SU-DHL-6 (cell line): Measurements from ENCODE around the gene SCYGR1.
A peak's percentile ranks its signal among the peaks of the same experiment; 100 is the strongest.

ENCODE experiments used
- CTCF ChIP-seq: fragments of 200-600 bp; sonication (generic); IDR thresholded peaks from one replicate; pipeline ENCODE4 v1.5.1; 2017; ENCODE audit warnings: antibody characterized with exemption, mild to moderate bottlenecking, low read length, moderate library complexity; ENCODE audit not compliant: insufficient read depth, poor library complexity, severe bottlenecking
- EZH2phosphoT487 ChIP-seq: fragments of 200-600 bp; sonication (generic), shearing (Covaris generic); conservative IDR thresholded peaks from 2 replicates; pipeline ENCODE4 v1.6.1; 2018; ENCODE audit warnings: mild to moderate bottlenecking, antibody characterized with exemption, low read length, moderate library complexity, mixed read lengths

- TF ChIP-seq CTCF, result peak; percentile 27
- no peak for TF ChIP-seq EZH2phosphoT487
Measured at GRCh38 chr2:227406177-227407031, 18.7 kb upstream of the SCYGR1 start.
